Ishikawa (cell line): ENCODE results near the gene PPP3CB.

Experiments
- CEBPB ChIP-seq: IDR thresholded peaks from 2 replicates; pipeline ENCODE4 v1.6.1; 2012
- CREB1 ChIP-seq: IDR thresholded peaks from 2 replicates; pipeline ENCODE4 v1.6.1; 2012; ENCODE audit warnings: low read depth
- EGR1 ChIP-seq: IDR thresholded peaks from 2 replicates; pipeline ENCODE4 v1.6.1; 2012
- EP300 ChIP-seq: IDR thresholded peaks from 2 replicates; pipeline ENCODE4 v1.6.1; 2012; ENCODE audit warnings: borderline replicate concordance
- FOXM1 ChIP-seq: IDR thresholded peaks from 2 replicates; pipeline ENCODE4 v1.6.1; 2012; ENCODE audit warnings: low read depth, borderline replicate concordance
- NFIC ChIP-seq: IDR thresholded peaks from 2 replicates; pipeline ENCODE4 v1.6.1; 2012
- RAD21 ChIP-seq: IDR thresholded peaks from 2 replicates; pipeline ENCODE4 v1.6.1; 2012; ENCODE audit warnings: low read depth
- TAF1 ChIP-seq: IDR thresholded peaks from 2 replicates; pipeline ENCODE4 v1.6.1; 2012; ENCODE audit warnings: low read depth, mild to moderate bottlenecking
- TCF12 ChIP-seq: IDR thresholded peaks from 2 replicates; pipeline ENCODE4 v1.6.1; 2012; ENCODE audit warnings: low read depth
- TEAD4 ChIP-seq: IDR thresholded peaks from 2 replicates; pipeline ENCODE4 v1.6.1; 2012
- YY1 ChIP-seq: IDR thresholded peaks from 2 replicates; pipeline ENCODE4 v1.6.1; 2012; ENCODE audit warnings: low read depth
- ZBTB7A ChIP-seq: IDR thresholded peaks from 2 replicates; pipeline ENCODE4 v1.6.1; 2012; ENCODE audit warnings: low read depth
- TF ChIP-seq, protein P1 (sequence below): IDR thresholded peaks from 2 replicates; pipeline ENCODE4 v1.6.1; 2012; ENCODE audit warnings: low read depth, mild to moderate bottlenecking
- TF ChIP-seq, protein P2 (sequence below): IDR thresholded peaks from 2 replicates; pipeline ENCODE4 v1.6.1; 2012
- TF ChIP-seq, protein P3 (sequence below): IDR thresholded peaks from 2 replicates; pipeline ENCODE4 v1.6.1; 2012

PPP3CB gene

DNA sequence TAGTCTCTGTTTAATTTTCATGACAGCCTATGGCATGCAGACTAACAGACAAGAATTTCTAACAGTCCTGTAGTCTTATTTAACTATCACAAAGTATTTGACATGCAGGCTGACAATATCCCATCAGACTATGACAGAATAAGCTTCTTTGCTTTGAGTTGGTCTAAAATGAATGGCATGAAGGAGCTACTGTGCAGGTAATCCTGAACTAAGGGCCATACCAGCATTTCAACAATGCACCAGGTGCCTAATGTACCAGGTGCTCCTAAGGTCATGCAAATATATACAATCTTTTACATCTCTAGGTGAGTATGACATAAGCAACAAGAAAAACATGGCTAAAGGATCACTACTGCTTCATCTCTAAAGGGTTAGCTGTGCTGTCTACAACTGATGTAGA, 48.9 kb downstream of the PPP3CB start:
- TF ChIP-seq, protein P1, sequence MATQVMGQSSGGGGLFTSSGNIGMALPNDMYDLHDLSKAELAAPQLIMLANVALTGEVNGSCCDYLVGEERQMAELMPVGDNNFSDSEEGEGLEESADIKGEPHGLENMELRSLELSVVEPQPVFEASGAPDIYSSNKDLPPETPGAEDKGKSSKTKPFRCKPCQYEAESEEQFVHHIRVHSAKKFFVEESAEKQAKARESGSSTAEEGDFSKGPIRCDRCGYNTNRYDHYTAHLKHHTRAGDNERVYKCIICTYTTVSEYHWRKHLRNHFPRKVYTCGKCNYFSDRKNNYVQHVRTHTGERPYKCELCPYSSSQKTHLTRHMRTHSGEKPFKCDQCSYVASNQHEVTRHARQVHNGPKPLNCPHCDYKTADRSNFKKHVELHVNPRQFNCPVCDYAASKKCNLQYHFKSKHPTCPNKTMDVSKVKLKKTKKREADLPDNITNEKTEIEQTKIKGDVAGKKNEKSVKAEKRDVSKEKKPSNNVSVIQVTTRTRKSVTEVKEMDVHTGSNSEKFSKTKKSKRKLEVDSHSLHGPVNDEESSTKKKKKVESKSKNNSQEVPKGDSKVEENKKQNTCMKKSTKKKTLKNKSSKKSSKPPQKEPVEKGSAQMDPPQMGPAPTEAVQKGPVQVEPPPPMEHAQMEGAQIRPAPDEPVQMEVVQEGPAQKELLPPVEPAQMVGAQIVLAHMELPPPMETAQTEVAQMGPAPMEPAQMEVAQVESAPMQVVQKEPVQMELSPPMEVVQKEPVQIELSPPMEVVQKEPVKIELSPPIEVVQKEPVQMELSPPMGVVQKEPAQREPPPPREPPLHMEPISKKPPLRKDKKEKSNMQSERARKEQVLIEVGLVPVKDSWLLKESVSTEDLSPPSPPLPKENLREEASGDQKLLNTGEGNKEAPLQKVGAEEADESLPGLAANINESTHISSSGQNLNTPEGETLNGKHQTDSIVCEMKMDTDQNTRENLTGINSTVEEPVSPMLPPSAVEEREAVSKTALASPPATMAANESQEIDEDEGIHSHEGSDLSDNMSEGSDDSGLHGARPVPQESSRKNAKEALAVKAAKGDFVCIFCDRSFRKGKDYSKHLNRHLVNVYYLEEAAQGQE: no peak
- TF ChIP-seq EP300 (no peak), FOXM1 (no peak), EGR1 (no peak), YY1 (no peak), RAD21 (no peak)

DNA sequence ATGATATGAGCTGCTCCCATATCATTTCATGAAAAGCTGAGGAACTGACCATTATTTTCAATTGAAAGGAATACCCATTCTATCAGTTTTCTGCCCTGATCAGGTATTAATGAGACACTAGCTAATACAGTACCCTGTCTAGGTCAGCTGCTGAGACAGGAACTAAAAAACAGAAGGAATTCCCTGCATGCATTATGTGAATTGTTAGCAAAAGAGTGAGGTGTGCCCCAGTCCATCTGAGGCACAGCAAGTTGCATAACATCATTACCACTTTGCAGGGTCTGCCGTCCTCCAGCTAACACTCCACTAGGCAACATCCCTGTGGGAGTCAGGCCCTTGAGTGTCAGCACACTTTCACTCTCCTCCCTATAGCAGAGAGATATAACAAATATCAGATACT, 51.4 kb downstream of the PPP3CB start:
- TF ChIP-seq TAF1: no peak
- TF ChIP-seq, protein P2, sequence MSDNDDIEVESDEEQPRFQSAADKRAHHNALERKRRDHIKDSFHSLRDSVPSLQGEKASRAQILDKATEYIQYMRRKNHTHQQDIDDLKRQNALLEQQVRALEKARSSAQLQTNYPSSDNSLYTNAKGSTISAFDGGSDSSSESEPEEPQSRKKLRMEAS: no peak
- TF ChIP-seq TCF12: no peak
- TF ChIP-seq, protein P1: no peak
- TF ChIP-seq RAD21: no peak
- TF ChIP-seq YY1: no peak
- TF ChIP-seq NFIC: no peak
- TF ChIP-seq, protein P3, sequence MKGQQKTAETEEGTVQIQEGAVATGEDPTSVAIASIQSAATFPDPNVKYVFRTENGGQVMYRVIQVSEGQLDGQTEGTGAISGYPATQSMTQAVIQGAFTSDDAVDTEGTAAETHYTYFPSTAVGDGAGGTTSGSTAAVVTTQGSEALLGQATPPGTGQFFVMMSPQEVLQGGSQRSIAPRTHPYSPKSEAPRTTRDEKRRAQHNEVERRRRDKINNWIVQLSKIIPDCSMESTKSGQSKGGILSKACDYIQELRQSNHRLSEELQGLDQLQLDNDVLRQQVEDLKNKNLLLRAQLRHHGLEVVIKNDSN: no peak
- TF ChIP-seq CEBPB: no peak
- no peak for TF ChIP-seq EP300

DNA sequence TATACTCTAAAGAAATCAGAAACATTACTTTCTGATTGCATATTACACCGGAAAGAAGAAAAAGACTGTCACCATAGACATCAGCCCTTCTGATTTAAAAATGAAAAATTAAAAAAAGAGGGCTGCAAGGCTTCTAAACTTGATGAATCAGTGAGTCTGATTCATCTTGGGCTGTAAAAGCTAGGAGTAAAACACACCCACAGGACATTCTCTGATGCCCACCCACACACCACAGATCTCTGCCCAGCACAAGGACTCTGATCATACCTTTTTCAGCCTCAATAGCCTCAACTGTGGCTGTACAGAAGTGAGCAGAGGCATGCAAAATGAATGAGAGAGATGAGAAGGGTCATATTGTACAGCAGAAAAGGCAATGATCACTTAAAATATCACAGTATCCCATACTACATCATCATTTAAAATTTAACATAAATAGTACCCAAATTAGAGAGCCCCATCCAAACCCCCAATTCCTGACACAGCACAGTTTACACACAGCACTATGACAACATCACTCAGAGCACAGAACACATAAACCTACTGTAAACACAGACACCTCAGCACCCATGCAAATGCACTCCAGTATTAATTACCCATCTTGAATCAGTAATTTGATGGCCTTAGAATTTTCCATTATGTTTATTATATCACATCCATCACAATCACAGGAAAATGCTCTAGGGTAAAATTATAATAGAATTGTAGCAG, 56.1 kb downstream of the PPP3CB start:
- no peak for TF ChIP-seq RAD21
- TF ChIP-seq ZBTB7A: no peak
- TF ChIP-seq CREB1: no peak
- TF ChIP-seq NFIC: no peak
- TF ChIP-seq TEAD4: no peak
- TF ChIP-seq FOXM1: no peak
- no peak for TF ChIP-seq EGR1
- no peak for TF ChIP-seq TAF1
- no peak for TF ChIP-seq TCF12

DNA sequence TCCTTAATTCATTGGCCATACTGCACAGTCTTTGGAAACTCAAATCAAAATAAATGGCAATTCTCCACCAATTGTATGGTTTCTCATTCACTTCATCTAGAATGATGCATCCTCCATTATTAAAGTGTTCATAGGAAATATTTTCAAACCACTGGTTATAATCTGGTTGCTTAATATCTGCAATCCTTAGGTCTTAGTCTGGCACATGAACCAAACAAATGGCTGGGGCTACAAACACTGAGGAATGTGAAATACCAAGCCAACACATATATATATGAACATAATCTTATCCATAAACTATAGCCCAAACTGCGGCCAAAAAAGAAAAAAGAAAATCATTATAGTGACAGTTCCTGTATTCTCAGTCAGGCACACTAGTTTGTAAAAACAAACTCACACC, 56.8 kb downstream of the PPP3CB start:
- no peak for TF ChIP-seq YY1
- TF ChIP-seq ZBTB7A: no peak
- no peak for TF ChIP-seq RAD21
- TF ChIP-seq NFIC: no peak
- TF ChIP-seq CEBPB: no peak
- TF ChIP-seq TEAD4: no peak
- TF ChIP-seq EGR1: no peak
- TF ChIP-seq, protein P1: no peak

DNA sequence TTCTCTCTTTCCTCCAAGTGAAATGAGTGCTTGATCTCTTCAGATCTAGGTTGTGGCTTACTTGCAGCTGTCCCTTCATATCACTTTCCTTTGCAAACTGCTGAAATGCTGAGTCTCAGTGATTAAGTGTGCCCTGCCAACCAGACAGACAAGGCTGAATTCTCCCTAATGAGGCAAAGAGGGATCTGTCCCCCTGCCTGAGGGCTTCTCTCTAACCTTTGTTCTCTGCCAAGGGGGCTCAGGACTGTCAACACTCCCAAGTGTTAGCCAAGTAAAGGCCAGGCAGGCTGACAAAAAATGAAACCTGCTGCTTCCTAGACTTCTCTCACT, 62.3 kb downstream of the PPP3CB start, which contains the start of gene MSS51:
MSS51 (minus strand) TSS at position 24 of the 330 bp plus-strand sequence. CDS start 5,277 bp downstream, outside the sequence.
- TF ChIP-seq, protein P1: no peak
- TF ChIP-seq CEBPB (no peak), EGR1 (no peak), YY1 (no peak), ZBTB7A (no peak), TAF1 (no peak), EP300 (no peak), CREB1 (no peak), NFIC (no peak)
- TF ChIP-seq, protein P2: no peak
